Endothelial cell (in vitro differentiated cells): Measurements from ENCODE around the gene SRGAP2B. TPM values are rescaled to one million over a fixed set of nuclear protein-coding genes. Genes with fewer than 3 reads are reported as not detected.
A peak's percentile ranks its signal among the peaks of the same experiment; 100 is the strongest.
"Not testable (repeated sequence)": the region's sequence is repeated elsewhere in the genome, so short reads cannot be mapped to it uniquely, and the experiment has no call there.

Experiments used
- DNase-seq: peaks from one replicate; pipeline ENCODE4 v3.0.0; 2021; ENCODE audit warnings: low spot score
- H3K27ac Mint-ChIP-seq: one replicate; pipeline ENCODE4 v1.8.0; 2021; ENCODE audit warnings: mixed read lengths, inconsistent platforms; ENCODE audit not compliant: unreplicated experiment
- H3K27me3 Mint-ChIP-seq: one replicate; pipeline ENCODE4 v1.8.0; 2021; ENCODE audit warnings: mild to moderate bottlenecking, moderate library complexity, mixed read lengths, inconsistent platforms; ENCODE audit not compliant: unreplicated experiment
- H3K36me3 Mint-ChIP-seq: one replicate; pipeline ENCODE4 v1.8.0; 2021; ENCODE audit warnings: mild to moderate bottlenecking, low read depth, mixed read lengths, inconsistent platforms; ENCODE audit not compliant: unreplicated experiment
- H3K4me1 Mint-ChIP-seq: one replicate; pipeline ENCODE4 v1.8.0; 2021; ENCODE audit warnings: mild to moderate bottlenecking, mixed read lengths, inconsistent platforms; ENCODE audit not compliant: unreplicated experiment
- H3K4me3 Mint-ChIP-seq: one replicate; pipeline ENCODE4 v1.8.0; 2021; ENCODE audit warnings: mild to moderate bottlenecking, mixed read lengths, inconsistent platforms; ENCODE audit not compliant: unreplicated experiment
- H3K9me3 Mint-ChIP-seq: one replicate; pipeline ENCODE4 v1.8.0; 2021; ENCODE audit warnings: mixed read lengths, inconsistent platforms; ENCODE audit not compliant: unreplicated experiment
- total RNA-seq: library from RNA; stranded (reverse); fragmentation: NEBNext Ultra II Directional; extraction: Animal tissue kit (Norgen Biotek cat#: 25700); gene quantifications from one replicate; pipeline ENCODE4 v1.2.1, GENCODE V29; 2021; ENCODE audit not compliant: unreplicated experiment

Gene SRGAP2B
- total RNA-seq, 1 donor from 2014 or later = 88.8 TPM

- not testable (repeated sequence) for H3K4me3 Mint-ChIP-seq, H3K36me3 Mint-ChIP-seq, DNase-seq, H3K27me3 Mint-ChIP-seq, H3K4me1 Mint-ChIP-seq, H3K27ac Mint-ChIP-seq, H3K9me3 Mint-ChIP-seq
Measured at GRCh38 chr1:145115587-145116493, 20.7 kb upstream of the SRGAP2B start.

GRCh38 chr1:145114560-145115057 is 19.5 kb upstream of the SRGAP2B start:
- not testable (repeated sequence) for H3K4me1 Mint-ChIP-seq, DNase-seq, H3K27ac Mint-ChIP-seq, H3K36me3 Mint-ChIP-seq, H3K9me3 Mint-ChIP-seq, H3K4me3 Mint-ChIP-seq, H3K27me3 Mint-ChIP-seq

- not testable (repeated sequence) for H3K4me3 Mint-ChIP-seq, H3K4me1 Mint-ChIP-seq, H3K9me3 Mint-ChIP-seq, H3K27me3 Mint-ChIP-seq, H3K36me3 Mint-ChIP-seq, DNase-seq, H3K27ac Mint-ChIP-seq
Measured at GRCh38 chr1:145112703-145113102, 17.6 kb upstream of the SRGAP2B start.

GRCh38 chr1:145111674-145112073 is 16.5 kb upstream of the SRGAP2B start:
- H3K4me1 Mint-ChIP-seq, H3K9me3 Mint-ChIP-seq, H3K27ac Mint-ChIP-seq, H3K4me3 Mint-ChIP-seq, H3K27me3 Mint-ChIP-seq, DNase-seq, H3K36me3 Mint-ChIP-seq: not testable (repeated sequence)

- not testable (repeated sequence) for DNase-seq, H3K4me1 Mint-ChIP-seq, H3K27ac Mint-ChIP-seq, H3K4me3 Mint-ChIP-seq, H3K27me3 Mint-ChIP-seq, H3K36me3 Mint-ChIP-seq, H3K9me3 Mint-ChIP-seq
Measured at GRCh38 chr1:145103294-145103693, 8.2 kb upstream of the SRGAP2B start.

- H3K9me3 Mint-ChIP-seq, H3K27ac Mint-ChIP-seq, DNase-seq, H3K36me3 Mint-ChIP-seq, H3K4me3 Mint-ChIP-seq, H3K4me1 Mint-ChIP-seq, H3K27me3 Mint-ChIP-seq: not testable (repeated sequence)
Measured at GRCh38 chr1:145101725-145102124, 6.6 kb upstream of the SRGAP2B start.

GRCh38 chr1:145094655-145095211 is 395 bp downstream of the SRGAP2B start:
- DNase-seq = peak; percentile 5
- not testable (repeated sequence) for H3K4me3 Mint-ChIP-seq, H3K27me3 Mint-ChIP-seq, H3K4me1 Mint-ChIP-seq, H3K36me3 Mint-ChIP-seq, H3K9me3 Mint-ChIP-seq, H3K27ac Mint-ChIP-seq

- not testable (repeated sequence) for H3K4me1 Mint-ChIP-seq, H3K36me3 Mint-ChIP-seq, H3K9me3 Mint-ChIP-seq, H3K27me3 Mint-ChIP-seq
- peak overlapping the region; percentile 98 for H3K27ac Mint-ChIP-seq
- DNase-seq = peak; percentile 76
- peak overlapping the region; percentile 96 for H3K4me3 Mint-ChIP-seq
Measured at GRCh38 chr1:145093517-145094149, 1.5 kb downstream of the SRGAP2B start.

- not testable (repeated sequence) for DNase-seq, H3K9me3 Mint-ChIP-seq, H3K27ac Mint-ChIP-seq, H3K27me3 Mint-ChIP-seq, H3K36me3 Mint-ChIP-seq, H3K4me3 Mint-ChIP-seq, H3K4me1 Mint-ChIP-seq
Measured at GRCh38 chr1:145082483-145083255, 12.5 kb downstream of the SRGAP2B start.

GRCh38 chr1:145080193-145080592 is 14.9 kb downstream of the SRGAP2B start:
- H3K4me1 Mint-ChIP-seq, H3K27me3 Mint-ChIP-seq, H3K4me3 Mint-ChIP-seq, H3K36me3 Mint-ChIP-seq, H3K9me3 Mint-ChIP-seq, DNase-seq, H3K27ac Mint-ChIP-seq: not testable (repeated sequence)

- not testable (repeated sequence) for H3K4me3 Mint-ChIP-seq, DNase-seq, H3K27me3 Mint-ChIP-seq, H3K36me3 Mint-ChIP-seq, H3K4me1 Mint-ChIP-seq, H3K9me3 Mint-ChIP-seq, H3K27ac Mint-ChIP-seq
Measured at GRCh38 chr1:145079737-145080136, 15.4 kb downstream of the SRGAP2B start.
